Ishikawa (cell line): ENCODE results near the gene SHISAL1.

ENCODE experiments used
- CEBPB ChIP-seq: IDR thresholded peaks from 2 replicates; pipeline ENCODE4 v1.6.1; 2012
- EP300 ChIP-seq: IDR thresholded peaks from 2 replicates; pipeline ENCODE4 v1.6.1; 2012; ENCODE audit warnings: borderline replicate concordance
- MAX ChIP-seq: IDR thresholded peaks from 2 replicates; pipeline ENCODE4 v1.6.1; 2012
- RAD21 ChIP-seq: IDR thresholded peaks from 2 replicates; pipeline ENCODE4 v1.6.1; 2012; ENCODE audit warnings: low read depth
- TAF1 ChIP-seq: IDR thresholded peaks from 2 replicates; pipeline ENCODE4 v1.6.1; 2012; ENCODE audit warnings: low read depth, mild to moderate bottlenecking
- YY1 ChIP-seq: IDR thresholded peaks from 2 replicates; pipeline ENCODE4 v1.6.1; 2012; ENCODE audit warnings: low read depth

GRCh38 chr22:44338177-44338810, 25.5 kb upstream of the SHISAL1 start:
- no peak for TF ChIP-seq CEBPB
- TF ChIP-seq TAF1, result no peak
- TF ChIP-seq YY1, result no peak
- TF ChIP-seq EP300, result no peak
- TF ChIP-seq MAX, result no peak
- no peak for TF ChIP-seq RAD21
